ENCODE data around the gene MCM3.

Gene MCM3

DNA sequence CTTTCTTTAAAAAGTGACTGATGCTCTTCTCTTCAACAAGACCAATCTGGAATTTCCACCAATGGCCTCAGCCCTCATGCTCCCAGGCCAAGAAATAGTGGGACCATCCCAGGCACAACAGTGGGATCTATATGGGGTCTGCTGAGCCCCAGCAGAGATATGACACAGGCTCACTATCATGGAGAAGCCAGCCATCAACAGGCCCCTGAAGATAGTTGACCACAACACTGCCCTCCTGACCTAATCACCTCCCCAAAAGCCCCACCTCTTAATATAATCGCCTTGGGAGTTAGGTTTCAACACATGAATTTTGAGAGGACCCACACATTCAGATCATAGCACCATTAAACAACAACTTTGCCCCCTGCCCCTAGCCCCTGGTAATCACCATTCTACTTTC lies 16.8 kb upstream of the MCM3 start:
- no peak for DNase-seq (ENCODE audit: low read depth)

DNA sequence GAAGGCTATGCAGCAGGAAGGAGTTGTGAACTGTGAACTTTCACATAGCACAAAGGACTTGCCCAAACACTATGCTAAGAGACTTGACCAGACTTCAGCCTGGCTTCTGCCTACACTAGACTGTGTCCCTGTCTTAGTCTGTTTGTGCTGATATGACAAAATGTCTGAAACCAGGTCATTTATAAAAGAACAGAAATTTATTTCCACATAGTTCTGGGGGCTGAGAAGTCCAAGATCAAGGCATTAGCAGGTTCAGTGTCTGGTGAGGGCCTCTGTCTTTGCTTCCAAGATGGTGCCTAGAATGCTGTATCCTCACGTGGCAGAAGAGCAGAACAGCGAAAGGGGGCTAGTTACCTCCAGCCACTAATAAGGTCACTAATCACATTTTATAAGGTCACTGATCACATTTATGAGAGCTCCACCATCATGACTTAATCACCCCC lies 16.0 kb upstream of the MCM3 start:
- DNase-seq (ENCODE audit: low read depth) = no peak

DNA sequence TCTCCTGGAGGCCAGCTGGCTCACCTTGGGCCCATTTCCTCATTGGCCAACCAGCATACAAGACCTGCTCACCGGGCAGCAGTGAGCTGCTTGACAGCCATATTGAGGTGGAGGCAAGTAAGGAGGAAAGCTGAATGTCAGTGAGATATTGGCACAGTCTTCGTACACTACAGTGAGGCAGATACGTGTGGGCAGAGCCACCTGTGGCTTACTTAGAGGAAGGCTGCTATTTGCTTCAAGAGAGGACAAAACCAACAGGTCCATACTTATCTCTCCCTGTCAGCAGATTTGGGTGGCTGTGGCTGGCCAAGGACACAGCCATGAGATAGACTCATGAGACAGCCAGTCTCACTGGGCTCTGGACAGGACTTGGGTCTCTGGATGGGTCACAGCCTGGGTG lies 15.1 kb upstream of the MCM3 start:
- no peak for DNase-seq (ENCODE audit: low read depth)

DNA sequence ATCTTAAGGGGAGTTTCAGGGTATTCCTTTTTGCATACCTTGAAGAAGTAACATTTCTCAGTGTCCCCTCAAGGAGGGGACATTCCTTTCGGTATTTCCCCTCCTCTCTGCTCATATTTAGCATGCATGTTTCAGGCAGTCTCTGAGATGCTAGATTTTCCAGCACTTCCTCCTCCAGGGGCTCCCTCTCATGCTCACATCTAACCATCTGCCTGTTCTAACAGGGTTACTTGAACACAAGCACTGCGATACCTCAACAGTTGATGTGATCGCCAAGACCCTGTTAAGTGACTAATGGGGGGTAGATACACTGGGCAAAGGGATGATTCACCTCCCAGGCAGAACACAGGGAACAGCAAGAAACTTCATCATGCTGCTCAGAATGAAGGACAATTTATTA lies 12.9 kb upstream of the MCM3 start:
- DNase-seq (ENCODE audit: low read depth) = no peak

DNA sequence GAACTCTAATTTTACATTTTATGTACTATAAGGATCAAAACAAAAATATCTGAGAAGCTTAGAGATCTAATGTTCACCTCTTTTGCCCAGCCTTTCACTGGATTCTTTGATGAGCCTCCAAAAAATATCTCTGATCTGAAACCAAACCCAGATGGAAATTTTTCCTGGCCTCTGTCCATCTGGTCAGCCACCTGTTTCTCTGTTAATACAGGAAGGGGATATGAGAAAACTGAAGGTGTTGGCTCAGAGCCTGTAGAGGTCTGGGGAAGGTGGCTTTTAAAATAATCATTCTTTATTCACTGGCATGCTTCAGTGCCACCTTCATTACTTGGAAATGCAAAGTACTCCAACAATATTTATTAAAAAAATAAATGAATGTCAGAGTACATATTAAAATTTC lies 8.5 kb upstream of the MCM3 start:
- DNase-seq (ENCODE audit: low read depth) = no peak

DNA sequence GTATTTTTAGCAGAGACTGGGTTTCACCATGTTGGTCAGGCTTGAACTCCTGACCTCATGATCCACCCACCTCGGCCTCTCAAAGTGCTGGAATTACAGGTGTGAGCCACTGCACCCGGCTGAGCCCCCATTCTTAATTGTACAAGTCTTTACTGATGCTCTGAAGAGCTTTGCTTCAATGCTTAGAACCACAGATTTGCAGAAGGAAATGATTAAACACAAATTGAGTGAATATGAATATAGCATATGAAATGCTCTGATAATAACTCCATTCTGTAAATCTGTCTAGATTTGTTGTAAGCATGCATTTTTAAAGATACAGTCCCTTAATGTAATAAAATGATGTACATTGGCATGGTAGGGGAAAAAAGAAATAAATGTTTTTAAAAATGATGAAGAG lies 4.3 kb upstream of the MCM3 start:
- DNase-seq (ENCODE audit: low read depth) = no peak

DNA sequence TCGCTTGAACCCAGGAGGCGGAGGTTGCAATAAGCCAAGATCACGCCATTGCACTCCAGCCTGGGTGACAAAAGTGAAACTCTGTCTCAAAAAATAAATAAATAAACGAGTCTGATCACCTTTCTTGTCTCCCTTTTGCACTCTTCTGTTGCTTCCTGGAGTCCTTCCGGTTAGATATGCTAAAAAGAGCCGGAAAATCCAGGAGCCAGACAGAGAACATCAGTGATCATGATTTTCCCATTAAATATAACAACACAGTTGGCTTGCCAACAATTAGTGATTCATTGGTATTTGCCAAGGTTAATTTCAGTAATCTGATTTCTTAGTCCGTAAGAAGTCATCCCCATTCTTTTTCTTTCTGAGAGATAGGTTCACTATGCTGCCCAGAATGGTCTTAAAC lies 3.7 kb upstream of the MCM3 start:
- DNase-seq (ENCODE audit: low read depth) = no peak

DNA sequence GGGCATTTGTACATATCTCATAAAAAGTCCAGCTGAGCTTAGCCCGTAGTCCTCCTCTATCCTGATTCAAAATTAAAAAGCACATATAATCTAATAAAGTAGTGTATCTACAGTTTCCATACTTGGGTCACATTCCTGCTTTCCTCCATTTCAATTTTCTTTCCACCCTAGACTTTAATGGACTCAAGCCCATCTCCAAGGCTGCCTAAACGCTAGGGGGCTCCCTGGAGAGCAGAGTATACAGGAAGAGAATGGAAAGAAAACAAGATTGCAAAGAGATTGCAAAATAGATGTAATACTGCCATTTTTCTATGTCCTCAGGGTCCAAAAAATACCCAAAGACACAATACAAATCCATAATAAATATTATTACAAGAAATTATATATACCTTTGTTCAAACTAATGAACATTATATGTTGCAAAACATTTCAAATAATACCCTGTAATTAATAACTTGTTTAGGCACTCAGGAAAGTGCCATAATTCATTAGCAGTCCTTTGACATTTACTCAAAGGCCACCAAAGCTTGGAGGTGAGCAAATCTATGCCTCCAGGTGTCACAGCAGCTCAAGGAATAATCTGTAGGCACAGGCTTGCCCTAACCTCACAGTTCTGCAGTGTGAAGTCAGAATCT lies 2.4 kb upstream of the MCM3 start:
- peak; percentile 33 for DNase-seq (ENCODE audit: low read depth)

DNA sequence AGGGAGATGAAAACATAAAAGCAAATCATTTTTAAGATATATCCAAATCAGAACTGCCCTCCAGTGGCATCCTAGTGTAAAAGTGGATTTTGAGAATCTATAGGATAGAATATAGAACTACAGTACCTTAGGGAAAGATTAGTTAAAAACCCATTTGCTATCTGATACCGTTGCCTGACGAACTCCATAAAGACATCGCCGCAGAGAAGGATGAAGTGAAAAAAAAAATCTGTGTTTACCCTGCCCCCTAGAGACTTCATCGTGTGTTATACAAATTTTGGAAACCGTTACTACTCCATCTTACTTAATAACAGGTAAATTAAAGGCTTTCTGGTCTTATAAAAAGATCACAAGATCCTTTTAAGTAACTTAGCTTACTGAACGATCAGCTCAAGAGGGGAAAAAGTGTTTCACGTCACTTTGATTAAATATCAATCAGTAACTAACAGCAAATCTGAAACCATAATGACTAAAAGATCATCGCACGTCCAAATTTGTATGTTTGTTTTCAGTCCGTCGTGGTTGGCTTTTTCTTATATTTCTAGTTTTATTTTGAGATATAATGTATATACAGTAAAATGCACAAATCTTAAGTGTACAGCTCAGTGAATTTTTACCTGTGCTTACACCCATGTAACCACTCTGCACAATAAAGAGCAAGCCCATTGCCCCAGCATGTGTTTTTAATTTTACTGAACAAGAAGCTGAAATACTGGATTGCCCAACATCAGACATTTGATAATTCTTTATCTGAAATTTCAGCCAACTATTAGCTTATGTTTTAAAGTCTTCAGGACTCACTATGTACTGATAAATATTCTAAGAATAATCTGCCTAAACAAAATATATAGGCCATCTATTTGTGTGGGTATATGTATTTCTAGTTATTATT lies 881 bp upstream of the MCM3 start:
- no peak for DNase-seq (ENCODE audit: low read depth)

DNA sequence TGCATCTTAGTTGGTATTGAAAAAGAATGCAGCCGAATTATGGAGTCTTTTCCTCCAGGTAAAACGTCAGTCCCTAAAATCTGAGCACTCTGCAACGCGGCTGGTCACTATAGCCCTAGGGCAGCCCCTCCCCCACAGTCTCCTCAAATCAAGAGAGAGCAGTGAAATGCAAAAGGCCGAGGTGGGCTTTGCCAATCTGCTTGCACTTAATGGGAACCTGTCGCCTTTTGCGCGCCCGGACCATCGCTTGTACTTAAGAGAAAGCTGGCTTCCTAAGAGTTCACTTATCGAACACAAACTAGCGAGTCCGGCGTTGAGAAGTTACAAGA lies 447 bp downstream of the MCM3 start:
- no peak for DNase-seq (ENCODE audit: low read depth)

DNA sequence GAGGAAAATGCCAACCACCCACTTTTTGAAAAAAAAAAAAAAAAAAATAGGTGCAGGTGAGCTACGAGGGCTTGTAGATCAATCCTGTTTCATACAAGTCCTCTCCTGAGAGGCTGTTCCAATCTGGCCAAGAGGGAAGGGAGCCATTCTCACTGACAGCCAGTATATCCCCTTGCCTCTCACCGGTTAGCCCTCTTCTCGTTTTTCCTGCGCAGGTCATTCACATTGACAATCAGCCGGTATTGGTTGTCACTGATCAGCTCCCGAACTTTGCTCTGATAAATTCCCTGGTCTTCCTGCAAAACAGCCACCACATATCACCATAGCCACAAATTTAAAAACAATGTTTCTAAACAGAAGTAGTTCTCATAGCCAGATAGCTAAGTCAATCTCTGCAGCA lies 1.4 kb downstream of the MCM3 start:
- DNase-seq (ENCODE audit: low read depth) = no peak

DNA sequence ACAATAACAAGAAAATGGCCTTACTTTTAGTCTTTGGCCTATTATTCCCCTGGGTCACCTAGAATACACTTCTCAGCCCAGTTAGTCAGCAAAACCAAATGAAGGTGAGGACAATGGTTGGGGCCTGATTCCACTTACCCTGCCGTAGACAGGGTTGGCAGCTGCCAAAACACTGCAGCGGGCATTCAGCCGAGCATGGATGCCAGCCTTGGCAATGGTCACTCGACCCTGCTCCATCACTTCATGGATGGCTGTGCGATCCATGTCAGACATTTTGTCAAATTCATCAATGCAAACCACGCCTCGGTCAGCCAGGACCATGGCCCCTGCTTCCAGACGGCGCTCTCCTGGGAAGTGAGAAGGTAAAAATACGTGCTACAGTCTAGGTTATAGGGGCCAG lies 8.4 kb downstream of the MCM3 start:
- no peak for DNase-seq (ENCODE audit: low read depth)

DNA sequence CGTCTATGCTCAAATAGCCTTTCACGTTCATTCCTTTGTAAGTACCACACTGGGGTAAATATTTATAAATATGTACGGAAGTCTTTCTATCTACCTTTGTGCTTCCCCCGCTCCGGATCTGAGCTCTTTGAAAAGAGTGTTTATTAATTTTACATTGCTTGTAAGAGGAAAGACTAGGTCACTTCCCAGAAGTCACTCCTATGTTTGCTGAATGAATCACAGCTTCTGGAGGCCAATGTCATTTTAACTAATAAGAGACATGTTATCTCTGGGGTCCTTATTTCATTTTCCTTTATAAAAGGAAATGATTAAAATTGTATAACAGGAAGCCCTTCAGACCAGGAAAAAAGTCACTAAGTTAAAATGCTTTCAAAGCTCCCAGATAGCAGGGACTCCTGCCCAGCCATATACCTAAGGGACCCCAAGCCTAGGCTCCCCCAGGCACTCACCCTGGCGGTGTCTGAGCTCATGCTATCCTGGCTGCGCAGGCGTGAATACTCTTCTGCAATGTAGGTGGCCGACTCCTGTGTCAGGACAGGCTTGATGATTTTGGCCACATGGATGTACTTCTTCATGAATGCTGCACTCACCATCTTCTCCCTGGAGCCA lies 12.6 kb downstream of the MCM3 start:
- no peak for DNase-seq (ENCODE audit: low read depth)

DNA sequence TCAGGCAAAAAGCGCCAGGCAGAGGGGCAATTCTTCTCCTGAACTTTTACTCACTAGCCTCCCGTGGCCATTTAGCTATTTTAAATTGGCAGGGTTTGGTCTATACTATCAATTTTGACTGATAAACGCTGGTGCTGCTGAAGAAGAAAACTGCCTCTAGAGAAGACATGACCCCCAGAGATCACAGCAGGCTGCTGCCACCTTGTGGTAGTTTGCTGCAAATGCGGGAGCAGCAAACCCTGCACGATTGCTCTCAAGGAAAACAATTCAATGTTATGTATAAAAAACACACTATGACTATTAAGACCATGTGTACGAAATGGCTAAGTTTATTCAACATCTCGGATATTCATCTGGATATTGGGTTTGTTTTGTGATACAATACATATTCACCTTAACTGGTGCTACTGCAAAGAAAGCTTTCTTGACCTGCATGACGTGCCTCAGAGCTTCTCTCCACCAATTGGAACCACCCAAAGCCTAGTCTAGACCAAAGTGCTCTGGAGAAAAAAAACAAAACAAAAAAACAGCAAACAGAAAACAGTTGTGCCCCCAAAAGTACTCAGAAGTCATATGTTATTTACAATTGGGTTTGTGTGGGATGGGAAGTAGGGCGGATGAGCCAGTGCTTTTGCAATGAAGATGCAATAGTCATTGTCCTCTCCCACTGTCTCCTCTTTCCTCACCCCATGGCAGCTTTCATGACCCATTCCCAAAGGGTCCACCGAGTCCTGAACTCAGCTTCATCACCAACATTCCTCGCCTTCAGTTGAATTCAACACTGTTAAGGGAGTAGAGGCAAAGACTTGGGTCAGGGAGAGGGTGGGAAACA lies 20.6 kb downstream of the MCM3 start:
- DNase-seq (ENCODE audit: low read depth) = peak; percentile 45

DNA sequence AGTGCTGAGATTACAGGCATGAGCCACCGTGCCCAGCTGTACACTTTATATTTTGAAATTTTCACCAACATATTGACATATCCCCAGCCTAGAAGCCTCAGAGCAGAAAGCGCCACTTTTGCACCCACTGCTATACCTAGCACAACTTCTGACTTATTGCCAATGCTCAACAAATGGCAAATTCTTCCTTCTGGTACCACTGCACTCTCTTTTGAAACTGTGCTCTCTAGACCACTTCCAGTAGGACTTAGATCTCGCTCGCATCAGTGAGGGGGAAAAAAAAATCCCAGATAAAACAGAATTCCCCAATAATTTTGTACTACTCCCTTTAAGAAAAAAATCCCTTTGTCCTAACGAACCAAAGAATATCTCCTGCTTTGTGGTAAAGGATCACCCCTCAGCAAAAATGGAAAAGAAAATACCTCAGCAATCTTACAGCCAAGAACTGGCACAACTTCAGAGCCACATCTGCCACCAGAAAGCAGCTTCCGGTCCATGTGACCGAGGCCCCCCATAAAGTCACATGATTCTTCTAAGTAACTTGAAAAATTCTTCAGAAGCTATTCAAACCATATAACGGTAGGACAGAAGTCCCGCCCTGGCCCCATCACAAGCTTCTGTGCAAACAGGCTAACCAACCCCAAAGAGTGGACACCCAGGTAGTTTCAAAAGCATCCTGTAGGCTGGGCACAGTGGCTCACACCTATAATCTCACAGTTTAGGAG lies 21.8 kb downstream of the MCM3 start:
- DNase-seq (ENCODE audit: low read depth) = no peak

DNA sequence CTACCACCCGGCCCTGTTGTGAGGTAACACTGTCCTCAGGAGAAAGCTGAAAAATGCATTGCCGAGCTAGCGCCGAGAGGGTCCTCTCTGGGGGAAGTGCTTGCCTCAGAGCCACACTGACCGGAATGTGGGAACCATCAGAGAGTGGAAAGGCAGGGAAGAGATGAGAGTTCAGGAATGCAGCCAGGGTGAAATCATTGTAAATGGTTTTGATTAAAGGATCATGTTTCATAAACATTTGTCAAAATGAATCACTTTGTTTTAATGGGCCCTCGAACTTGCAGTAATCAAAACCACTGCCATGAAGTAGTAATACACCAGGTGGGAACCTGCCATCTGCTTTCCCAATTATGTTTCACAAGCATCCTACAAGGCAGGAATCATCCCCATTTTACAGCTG lies 23.3 kb downstream of the MCM3 start:
- DNase-seq (ENCODE audit: low read depth) = no peak

DNA sequence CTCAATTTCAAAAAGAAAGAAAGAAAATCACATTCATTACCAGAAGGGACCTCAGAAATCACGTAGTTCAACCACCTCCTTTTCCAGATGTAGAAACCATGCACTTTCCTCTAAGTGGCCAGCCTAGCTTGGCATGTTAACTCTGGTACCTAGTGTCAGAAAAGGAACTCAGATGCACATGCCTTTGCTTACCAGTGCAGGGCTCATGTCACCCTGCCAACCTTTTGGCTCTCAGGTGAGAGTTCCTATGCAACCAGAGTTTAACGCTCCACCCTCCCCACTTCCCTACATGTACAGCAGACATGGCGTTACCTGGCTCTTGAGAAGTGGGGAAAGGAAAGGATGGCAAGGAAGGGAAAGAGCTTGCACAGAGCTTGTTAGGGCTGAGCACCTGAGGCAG lies 23.9 kb downstream of the MCM3 start:
- DNase-seq (ENCODE audit: low read depth) = no peak

DNA sequence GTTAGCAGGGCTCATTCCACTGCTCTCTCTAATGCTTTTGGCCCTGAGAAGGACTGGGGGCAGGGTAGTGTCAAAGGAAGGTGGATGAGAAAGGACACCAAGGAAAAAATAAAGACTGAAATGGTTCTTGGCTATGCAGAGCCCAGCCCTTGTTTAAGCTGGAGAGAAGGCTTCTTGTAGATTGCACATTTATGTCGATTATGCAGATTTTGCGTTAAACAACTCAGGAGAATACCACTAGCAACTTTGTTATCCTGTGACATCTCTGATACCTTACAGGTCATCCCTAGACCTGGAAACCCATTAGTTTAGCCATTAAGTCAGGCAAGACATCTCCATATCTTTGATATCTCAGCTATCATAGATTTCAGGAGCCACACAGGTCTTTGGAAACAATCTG lies 29.1 kb downstream of the MCM3 start:
- no peak for DNase-seq (ENCODE audit: low read depth)

DNA sequence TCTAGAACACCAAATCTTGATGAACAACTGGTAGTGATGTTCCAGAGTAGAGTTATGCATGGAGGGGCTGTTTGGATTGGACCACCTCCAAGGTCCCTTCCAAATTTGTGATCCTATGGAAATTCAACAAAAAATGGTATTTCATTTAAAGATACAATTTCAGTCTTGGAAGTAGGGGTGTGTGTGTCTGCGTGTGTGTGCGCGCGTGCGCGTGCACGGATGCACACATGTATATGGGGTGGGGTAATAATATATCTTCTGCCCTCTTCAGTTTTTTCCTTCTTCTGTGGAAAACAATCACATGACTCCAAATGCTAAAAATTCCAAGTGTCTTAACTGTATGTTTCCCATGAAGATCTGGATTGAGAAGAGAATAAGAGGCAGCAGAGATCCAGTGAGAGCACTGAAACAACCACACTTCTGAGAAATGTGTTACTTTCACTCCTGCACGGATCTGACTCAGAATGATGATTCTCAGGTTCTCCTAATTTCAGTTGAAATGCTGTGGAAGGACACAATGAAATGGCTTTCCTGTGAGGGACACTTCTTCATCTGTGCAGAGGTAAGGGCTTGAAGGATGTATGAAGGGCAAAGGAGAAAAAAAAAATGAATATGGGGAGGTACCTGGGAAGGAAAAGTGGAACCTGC lies 29.7 kb downstream of the MCM3 start:
- DNase-seq (ENCODE audit: low read depth) = no peak

DNA sequence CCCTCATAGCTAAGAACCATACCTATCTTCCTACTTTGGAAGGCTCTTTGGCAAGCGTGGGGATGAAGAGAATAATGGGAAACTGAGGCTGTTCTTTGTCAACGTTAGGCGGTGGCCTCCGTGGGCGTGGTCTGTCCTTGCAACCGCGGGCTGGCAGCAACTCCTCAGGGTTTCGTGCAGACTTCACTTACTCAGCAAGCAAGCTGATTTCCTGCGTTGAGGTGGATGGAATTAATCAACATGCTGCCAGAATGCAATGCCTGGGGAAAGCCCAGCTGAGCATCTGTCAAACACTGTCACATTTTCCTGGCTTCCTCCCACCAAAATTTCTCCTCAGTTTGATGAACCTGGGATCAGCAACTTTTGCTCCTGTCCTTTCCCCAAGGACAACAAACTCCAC lies 31.0 kb downstream of the MCM3 start:
- no peak for DNase-seq (ENCODE audit: low read depth)

DNA sequence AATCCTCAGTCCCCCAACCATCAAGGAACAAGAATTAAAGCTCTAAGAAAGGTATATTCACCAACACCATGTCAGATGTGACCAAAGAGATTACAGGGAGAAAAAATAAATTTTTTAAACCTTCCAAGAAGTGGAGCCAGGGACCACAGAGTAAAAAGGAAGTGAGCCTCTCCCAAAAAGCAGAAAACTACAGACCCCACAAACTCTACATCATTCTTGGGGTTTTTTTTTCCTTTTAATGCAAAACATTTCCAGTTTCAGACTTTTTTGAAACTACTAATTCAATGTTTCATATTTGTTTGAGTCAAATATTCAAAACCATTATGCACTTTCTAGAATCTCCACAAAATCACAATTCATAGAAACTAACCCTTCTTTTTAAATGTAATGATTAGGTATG lies 33.4 kb downstream of the MCM3 start:
- no peak for DNase-seq (ENCODE audit: low read depth)
